ENCODE data around the gene SHROOM1.
A peak's percentile ranks its signal among the peaks of the same experiment; 100 is the strongest.

Gene SHROOM1

GRCh38 chr5:132778129-132778528 lies 52.3 kb downstream of the SHROOM1 start:
- DNase-seq (ENCODE audit: low read depth, low spot score), result no peak

GRCh38 chr5:132777209-132778069 lies 53.0 kb downstream of the SHROOM1 start, which contains the start of gene SEPTIN8:
TSS of gene SEPTIN8 (minus strand) at chr5:132777239. CDS start at chr5:132777137, 102 bp downstream.
- DNase-seq (ENCODE audit: low read depth, low spot score), result peak; percentile 75

- no peak for DNase-seq (ENCODE audit: low read depth, low spot score)
Measured at GRCh38 chr5:132776938-132777208, 53.6 kb downstream of the SHROOM1 start.

DNA sequence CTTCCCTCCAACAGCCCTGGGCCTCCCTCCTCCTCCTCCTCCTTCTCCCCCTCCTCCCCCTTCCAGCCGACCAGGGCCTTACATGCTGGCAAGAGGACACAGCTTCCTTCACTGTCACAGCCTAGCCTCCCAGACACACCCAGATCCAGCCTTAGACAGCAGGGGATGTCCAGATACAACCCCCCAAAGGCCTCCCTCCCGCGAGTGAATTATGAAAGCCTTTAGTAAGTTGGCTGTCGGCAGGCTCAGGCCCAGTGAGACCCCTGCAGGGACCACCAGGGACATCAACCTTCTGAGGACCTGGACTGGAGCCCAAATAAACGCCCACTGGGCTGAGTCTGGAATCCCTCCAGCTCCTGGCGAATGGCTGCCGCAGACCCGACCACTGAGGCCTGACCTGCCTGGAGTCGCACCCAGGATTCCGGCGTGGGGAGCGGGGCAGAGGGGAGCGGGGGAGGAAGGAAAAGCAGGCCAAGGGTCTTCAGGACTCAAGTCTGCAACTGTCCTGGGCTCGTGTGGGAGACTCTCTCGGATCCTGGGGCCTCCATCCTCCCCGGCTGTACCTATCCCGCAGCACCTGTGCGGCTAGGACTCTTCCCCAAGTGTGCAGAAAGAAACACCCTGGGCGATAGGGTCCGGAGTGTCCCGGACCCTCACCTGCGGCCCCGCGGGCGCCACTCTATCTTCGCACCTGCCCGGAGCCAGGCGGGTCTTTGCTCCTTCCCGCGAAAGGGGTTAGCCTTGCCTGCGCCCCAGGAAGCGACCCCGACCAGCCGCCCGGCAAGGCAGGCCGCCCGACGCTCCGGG lies 54.1 kb downstream of the SHROOM1 start:
- DNase-seq (ENCODE audit: low read depth, low spot score), result peak; percentile 70

DNA sequence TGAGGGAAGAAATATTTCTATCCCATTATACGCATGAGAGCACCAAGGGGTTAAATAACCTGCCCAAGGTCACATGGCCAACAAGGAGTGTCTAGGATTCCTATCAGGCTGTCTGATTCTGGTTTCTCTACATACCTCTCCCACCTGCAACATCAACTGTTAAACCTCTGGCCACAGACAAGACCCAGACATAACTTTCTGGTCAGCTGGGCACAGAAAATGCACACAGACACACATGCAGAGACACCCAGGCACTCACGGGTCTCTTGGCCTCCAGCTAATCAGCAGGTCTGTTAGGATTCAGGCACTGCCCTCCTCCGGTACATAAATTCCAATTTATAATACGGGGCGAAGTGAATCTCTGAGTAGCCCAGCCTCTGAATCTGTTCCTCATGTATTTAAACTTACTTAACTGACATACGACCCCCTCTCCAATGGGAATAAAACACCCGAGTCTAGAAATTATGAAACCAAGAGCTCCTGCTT lies 54.9 kb downstream of the SHROOM1 start:
- peak; percentile 63 for DNase-seq (ENCODE audit: low read depth, low spot score)

DNA sequence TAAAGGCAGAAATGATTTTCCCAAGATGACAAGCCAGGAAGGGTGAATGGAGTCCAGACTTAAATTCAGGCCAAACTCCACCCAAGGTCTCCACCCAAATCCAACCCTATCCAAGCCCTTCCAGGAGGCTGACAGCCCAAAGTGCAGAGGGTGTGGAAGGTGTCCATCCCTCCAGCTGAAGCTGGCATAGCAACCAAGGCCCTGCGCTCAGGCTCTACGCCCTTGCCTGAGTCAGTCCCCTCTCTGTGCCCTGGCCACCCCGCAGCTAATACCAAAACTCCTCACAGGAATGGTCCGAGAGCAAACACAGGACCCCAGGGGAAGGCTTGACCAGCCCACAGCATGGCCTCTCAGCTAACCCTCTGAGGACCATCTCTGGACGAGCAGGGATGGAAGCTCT lies 55.6 kb downstream of the SHROOM1 start:
- no peak for DNase-seq (ENCODE audit: low read depth, low spot score)

- DNase-seq (ENCODE audit: low read depth, low spot score), result no peak
Measured at GRCh38 chr5:132774406-132774805, 56.0 kb downstream of the SHROOM1 start.

DNA sequence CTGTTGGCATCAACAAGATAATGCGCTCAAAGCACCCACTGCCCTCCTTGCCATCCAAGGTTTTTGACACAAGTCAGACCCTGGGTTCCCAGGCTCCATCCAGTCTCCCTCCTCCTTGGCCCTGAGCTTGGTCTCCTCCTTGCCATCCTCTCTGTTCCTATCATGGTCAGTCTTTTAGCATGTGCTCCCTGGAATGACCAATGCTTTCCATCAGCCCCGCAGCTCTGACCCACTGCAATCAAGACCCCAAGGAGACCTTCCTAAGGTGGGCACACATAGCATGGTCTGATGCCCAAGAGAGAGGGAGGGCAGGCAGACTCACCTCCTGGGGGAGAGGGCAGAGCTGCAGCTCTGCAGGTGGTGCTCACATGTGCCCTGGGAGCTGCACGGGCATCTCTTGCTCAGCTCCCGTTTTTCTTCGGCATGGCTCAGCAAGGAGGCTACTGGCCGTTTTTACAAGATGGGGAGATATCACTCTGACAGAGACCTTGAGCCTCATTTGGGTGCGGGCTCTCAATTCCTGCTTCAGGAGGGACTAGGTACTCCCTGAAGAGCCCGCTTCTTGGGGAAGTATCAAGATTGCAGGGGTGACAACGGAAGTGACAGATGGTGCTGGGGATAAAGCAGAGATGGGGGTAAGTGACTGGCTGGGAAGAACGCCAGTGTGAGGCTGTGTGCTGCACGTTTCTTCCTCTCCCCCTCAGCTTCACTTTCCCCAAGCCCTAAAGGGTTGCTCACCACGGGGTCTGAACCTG lies 56.7 kb downstream of the SHROOM1 start:
- no peak for DNase-seq (ENCODE audit: low read depth, low spot score)

DNA sequence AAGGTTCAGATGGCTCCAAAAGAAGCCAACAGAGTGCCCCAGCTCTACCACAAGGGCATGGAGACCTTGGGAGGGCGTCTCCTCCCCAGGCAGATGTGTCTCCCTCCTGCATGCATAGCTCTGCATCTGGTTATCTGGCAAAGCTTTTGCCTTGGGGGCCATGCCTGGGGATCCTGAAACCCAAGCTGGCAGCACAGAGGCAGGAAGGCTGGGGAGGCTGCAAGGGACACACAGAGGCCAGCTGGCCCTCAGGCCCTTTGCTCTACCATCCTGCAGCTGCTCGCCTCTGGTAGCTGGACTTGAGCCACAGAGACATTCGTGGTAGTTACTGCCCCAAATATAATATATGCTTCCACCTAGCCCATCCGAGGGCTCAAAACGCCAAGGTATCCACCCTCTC lies 57.3 kb downstream of the SHROOM1 start:
- no peak for DNase-seq (ENCODE audit: low read depth, low spot score)

- peak; percentile 74 for DNase-seq (ENCODE audit: low read depth, low spot score)
Measured at GRCh38 chr5:132772291-132773070, 58.0 kb downstream of the SHROOM1 start.
